ENCODE results near the gene TENM4. TPM values are rescaled to one million over a fixed set of nuclear protein-coding genes. Genes with fewer than 3 reads are reported as not detected.

TENM4 gene
- total RNA-seq, 4 donors from 2014 or later, result 1.1 to 2.7 (median 2.0) TPM

DNA sequence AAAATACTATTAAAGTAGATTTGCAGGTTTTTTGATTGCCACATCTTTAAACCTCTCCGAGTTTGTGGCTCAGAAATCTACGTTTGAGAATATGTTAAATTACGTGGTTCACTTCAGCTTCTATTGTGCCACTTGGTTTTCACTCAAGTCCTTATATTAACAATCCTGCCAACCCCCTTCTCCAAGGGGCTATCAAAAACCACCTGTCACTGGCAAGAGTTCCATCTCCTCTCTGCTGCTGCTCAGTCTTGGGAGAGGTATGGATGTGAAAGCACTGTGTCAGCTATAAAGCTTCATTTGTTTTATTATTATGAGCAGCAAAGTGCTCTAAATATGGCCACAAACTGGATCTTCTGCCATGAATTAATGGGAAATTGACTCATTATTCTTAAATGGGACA is 668.6 kb downstream of the TENM4 start:
- DNase-seq, result no peak

DNA sequence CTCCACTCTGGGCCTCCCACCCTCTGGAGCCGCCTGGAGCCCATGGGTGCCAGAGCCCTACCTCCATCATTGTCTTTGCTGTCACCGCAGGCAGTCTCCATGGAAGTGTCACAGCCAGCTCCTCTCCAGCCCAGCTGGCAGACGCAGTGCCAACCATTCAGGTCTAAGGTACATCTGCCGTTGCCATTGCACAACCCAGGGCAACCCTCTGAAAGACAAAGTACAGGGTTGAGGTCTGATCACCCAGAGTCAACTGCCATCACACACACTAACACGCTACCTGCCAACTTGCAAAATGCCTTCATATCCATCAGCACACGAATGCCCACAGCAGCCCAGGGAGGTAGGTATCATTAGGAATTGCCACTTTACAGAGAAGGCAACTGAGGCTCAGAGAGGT is 669.9 kb downstream of the TENM4 start:
- TF ChIP-seq POLR2A (IDR thresholded peaks at IDR 0.05), result no peak
- TF ChIP-seq, protein P1, sequence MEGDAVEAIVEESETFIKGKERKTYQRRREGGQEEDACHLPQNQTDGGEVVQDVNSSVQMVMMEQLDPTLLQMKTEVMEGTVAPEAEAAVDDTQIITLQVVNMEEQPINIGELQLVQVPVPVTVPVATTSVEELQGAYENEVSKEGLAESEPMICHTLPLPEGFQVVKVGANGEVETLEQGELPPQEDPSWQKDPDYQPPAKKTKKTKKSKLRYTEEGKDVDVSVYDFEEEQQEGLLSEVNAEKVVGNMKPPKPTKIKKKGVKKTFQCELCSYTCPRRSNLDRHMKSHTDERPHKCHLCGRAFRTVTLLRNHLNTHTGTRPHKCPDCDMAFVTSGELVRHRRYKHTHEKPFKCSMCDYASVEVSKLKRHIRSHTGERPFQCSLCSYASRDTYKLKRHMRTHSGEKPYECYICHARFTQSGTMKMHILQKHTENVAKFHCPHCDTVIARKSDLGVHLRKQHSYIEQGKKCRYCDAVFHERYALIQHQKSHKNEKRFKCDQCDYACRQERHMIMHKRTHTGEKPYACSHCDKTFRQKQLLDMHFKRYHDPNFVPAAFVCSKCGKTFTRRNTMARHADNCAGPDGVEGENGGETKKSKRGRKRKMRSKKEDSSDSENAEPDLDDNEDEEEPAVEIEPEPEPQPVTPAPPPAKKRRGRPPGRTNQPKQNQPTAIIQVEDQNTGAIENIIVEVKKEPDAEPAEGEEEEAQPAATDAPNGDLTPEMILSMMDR (IDR thresholded peaks at IDR 0.05), result no peak

More for the DNA sequence above, 668.6 kb downstream of the TENM4 start:
- no peak overlapping the region for H3K4me3 ChIP-seq
- no peaks in the 10 kb centered on the region for H3K4me1 ChIP-seq
- no peaks in the 10 kb centered on the region for H3K36me3 ChIP-seq
- no peak for TF ChIP-seq POLR2A (IDR thresholded peaks at IDR 0.05)
- TF ChIP-seq, protein P1 (IDR thresholded peaks at IDR 0.05), result no peak
- H3K9me3 ChIP-seq, result no peaks in the 10 kb centered on the region
- H3K27ac ChIP-seq, result no peak overlapping the region
- H3K27me3 ChIP-seq, result no peaks in the 10 kb centered on the region

DNA sequence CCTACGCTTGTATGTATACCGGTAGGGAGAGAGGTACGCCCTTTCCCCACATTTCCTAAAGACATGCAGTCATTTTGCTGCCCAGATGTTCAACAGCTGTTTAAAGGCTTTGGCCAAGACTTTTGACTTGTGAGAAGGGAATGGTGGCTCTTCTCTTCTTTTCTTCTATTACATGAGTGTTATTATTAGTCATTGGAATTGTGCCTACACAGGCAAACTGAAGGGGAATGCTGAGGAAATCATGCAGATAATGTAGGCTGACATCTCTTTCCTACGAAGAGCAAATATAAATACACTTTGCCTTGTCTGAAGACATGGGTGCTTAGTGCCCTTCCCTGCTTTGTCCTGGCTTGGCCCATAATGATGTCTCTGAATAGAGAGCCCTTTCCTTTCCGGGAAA is 671.9 kb downstream of the TENM4 start:
- Histone ChIP-seq H3K36me3 (no peaks in the 10 kb centered on the region), H3K9me3 (no peaks in the 10 kb centered on the region), H3K27me3 (no peaks in the 10 kb centered on the region), H3K4me1 (no peaks in the 10 kb centered on the region), H3K27ac (no peak overlapping the region), H3K4me3 (no peak overlapping the region)
- no peak for DNase-seq
- TF ChIP-seq POLR2A (IDR thresholded peaks at IDR 0.05), result no peak
- TF ChIP-seq, protein P1 (IDR thresholded peaks at IDR 0.05), result no peak

More for the DNA sequence above, 669.9 kb downstream of the TENM4 start:
- Histone ChIP-seq H3K27me3 (no peaks in the 10 kb centered on the region), H3K27ac (no peak overlapping the region), H3K4me1 (no peaks in the 10 kb centered on the region), H3K9me3 (no peaks in the 10 kb centered on the region), H3K36me3 (no peaks in the 10 kb centered on the region), H3K4me3 (no peak overlapping the region)
- no peak for DNase-seq

DNA sequence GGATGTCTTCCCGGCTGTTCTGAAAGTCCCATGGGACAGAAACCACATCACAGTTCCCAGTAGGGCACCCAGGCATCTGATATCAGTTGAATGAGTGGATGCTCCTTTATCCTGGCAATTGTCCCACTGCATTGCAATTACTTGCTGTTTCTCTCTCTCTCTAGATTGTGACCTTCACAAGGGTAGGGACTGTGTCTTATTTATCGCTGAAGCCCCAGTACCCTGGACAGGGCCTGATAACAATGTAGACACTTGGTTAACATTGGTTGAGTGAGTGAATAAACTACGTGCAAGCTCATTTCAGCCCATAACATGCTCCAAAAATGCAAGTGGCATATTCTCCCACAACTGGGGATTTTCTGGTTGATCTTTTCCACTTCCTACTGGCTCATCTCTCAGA is 672.5 kb downstream of the TENM4 start:
- Histone ChIP-seq H3K9me3 (no peaks in the 10 kb centered on the region), H3K4me3 (no peak overlapping the region), H3K27me3 (no peaks in the 10 kb centered on the region), H3K27ac (no peak overlapping the region), H3K4me1 (no peaks in the 10 kb centered on the region), H3K36me3 (no peaks in the 10 kb centered on the region)
- no peak for TF ChIP-seq POLR2A (IDR thresholded peaks at IDR 0.05)
- TF ChIP-seq, protein P1 (IDR thresholded peaks at IDR 0.05), result no peak
- DNase-seq, result no peak

DNA sequence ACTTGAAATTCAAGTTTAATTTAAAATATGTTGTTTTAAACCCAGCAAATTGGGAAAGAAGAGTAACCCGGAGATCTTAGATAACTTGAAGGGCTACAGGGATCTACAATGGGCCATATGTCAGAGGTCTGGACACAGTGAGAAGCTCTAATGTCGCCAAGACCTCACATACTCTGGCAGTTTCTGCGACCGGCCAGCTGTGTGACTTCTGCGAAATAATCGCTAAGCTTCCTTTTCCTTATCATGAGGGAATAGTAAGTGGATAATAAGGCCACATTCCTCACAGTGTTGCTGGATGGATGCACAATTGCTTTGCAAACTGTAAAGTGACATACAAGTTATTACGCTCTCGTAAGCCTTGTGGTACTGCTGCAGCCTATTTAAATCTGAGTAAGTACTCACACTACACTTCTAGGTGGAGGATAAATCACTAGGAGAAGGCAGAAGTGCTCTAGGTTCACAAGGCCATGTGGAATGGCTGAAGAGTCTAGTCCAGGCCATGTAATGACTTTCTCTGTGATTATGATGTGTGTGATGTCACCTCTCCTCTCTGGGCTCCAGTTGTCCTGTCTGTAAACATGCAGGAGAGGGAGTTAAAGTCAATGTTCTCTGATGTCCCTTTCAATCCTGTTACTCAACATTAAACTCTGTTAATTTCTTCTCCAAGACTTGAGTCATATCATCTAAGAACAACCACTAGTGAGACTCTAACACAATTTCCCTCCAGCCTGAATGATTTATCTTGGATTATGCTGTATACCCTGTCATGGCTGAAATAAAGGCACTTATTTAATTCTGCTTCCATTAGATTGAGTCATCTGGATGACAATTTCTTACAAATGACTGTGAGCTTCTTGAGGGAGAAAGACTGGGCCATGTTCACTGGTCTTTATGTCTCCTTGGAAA is 673.5 kb downstream of the TENM4 start:
- Histone ChIP-seq H3K36me3 (no peaks in the 10 kb centered on the region), H3K27ac (no peak overlapping the region), H3K9me3 (no peaks in the 10 kb centered on the region), H3K27me3 (no peaks in the 10 kb centered on the region), H3K4me1 (no peaks in the 10 kb centered on the region), H3K4me3 (no peak overlapping the region)
- DNase-seq, result no peak
- TF ChIP-seq, protein P1 (IDR thresholded peaks at IDR 0.05), result no peak
- TF ChIP-seq POLR2A (IDR thresholded peaks at IDR 0.05), result no peak

All from Peyer's patch (tissue), 4 donors.